ENCODE data around the gene ARRDC1. TPM values are rescaled to one million over a fixed set of nuclear protein-coding genes. Genes with fewer than 3 reads are reported as not detected.

Gene ARRDC1
- polyA plus RNA-seq, 1 of the 3 experiments (the other 2 are of a cell fraction), result 49.7 TPM

- Histone ChIP-seq H3K27ac (ENCODE audit: low read depth in 2 of 2, low read length in 1 of 2) (no peak overlapping the region), H3K79me2 (ENCODE audit: insufficient read depth) (peaks cover 100% of the 10 kb centered on the region), H3K9me2 (no peaks in the 10 kb centered on the region), H3K4me2 (no peak overlapping the region), H3K4me3 (ENCODE audit: low read depth in 2 of 2, low read length in 1 of 2) (no peak overlapping the region), H3K9me3 (no peaks in the 10 kb centered on the region), H3K36me3 (replicated peaks in 1 of 2; ENCODE audit: control insufficient read depth in 1 of 2, insufficient read depth in 2 of 2, low read length in 1 of 2) (no peaks in the 10 kb centered on the region), H4K20me1 (ENCODE audit: insufficient read depth) (peaks cover 86% of the 10 kb centered on the region), H2AFZ (ENCODE audit: low read depth) (no peak overlapping the region), H3K4me1 (ENCODE audit: control insufficient read depth in 1 of 2, insufficient read depth in 2 of 2, low read depth in 1 of 2, low read length in 1 of 2) (no peaks in the 10 kb centered on the region), H3K9ac (no peak overlapping the region), H3F3A (replicated peaks; ENCODE audit: insufficient read depth) (no peaks in the 10 kb centered on the region), H3K27me3 (ENCODE audit: insufficient read depth) (no peaks in the 10 kb centered on the region)
- DNase-seq, result no peak
- no peak for TF ChIP-seq NFIC (IDR thresholded peaks at IDR 0.05; ENCODE audit: borderline replicate concordance)
- TF ChIP-seq SIN3A (IDR thresholded peaks at IDR 0.05; ENCODE audit: borderline replicate concordance, low read depth, low read length), result no peak
- no peak for TF ChIP-seq POLR2AphosphoS5 (IDR thresholded peaks at IDR 0.05; ENCODE audit: low read depth, low read length)
- WGBS (ENCODE audit: low lambda C conversion rate), result 92% methylated on average over 5 of the region's 5 CpGs
- CTCF ChIA-PET, result interaction anchor here (0.8 kb wide), 1 partner anchor 25 kb away, joined by 3 read pairs; no protein-coding TSS in a partner anchor
- POLR2A ChIA-PET, result no interaction called here
These were observed 35.4 kb downstream of the ARRDC1 start for GRCh38 chr9:137640862-137641261.

- H2AFZ ChIP-seq (ENCODE audit: low read depth), result no peak overlapping the region
- DNase-seq, result no peak
- no peaks in the 10 kb centered on the region; a peak in 1 of 4 replicates for H3K4me1 ChIP-seq (ENCODE audit: control insufficient read depth in 1 of 2, insufficient read depth in 2 of 2, low read depth in 1 of 2, low read length in 1 of 2)
- TF ChIP-seq CTCF (IDR thresholded peaks at IDR 0.05), result no peak
- ChIA-PET CTCF (no interaction called here), POLR2A (no interaction called here)
- H3K9ac ChIP-seq, result no peak overlapping the region
- no peak overlapping the region for H3K4me2 ChIP-seq
- H3K79me2 ChIP-seq (ENCODE audit: insufficient read depth), result peaks cover 100% of the 10 kb centered on the region
- H4K20me1 ChIP-seq (ENCODE audit: insufficient read depth), result peaks cover 86% of the 10 kb centered on the region
- H3K36me3 ChIP-seq (replicated peaks in 1 of 2; ENCODE audit: control insufficient read depth in 1 of 2, insufficient read depth in 2 of 2, low read length in 1 of 2), result no peaks in the 10 kb centered on the region
- no peak overlapping the region for H3K4me3 ChIP-seq (ENCODE audit: low read depth in 2 of 2, low read length in 1 of 2)
- H3K27ac ChIP-seq (ENCODE audit: low read depth in 2 of 2, low read length in 1 of 2), result no peak overlapping the region
- H3K9me2 ChIP-seq, result no peaks in the 10 kb centered on the region
- no peaks in the 10 kb centered on the region for H3F3A ChIP-seq (replicated peaks; ENCODE audit: insufficient read depth)
- H3K9me3 ChIP-seq, result no peaks in the 10 kb centered on the region
- no peaks in the 10 kb centered on the region for H3K27me3 ChIP-seq (ENCODE audit: insufficient read depth)
- 96% methylated on average over 10 of the region's 10 CpGs for WGBS (ENCODE audit: low lambda C conversion rate)
These were observed 36.7 kb downstream of the ARRDC1 start for GRCh38 chr9:137642118-137642601.

- peaks cover 100% of the 10 kb centered on the region for H3K79me2 ChIP-seq (ENCODE audit: insufficient read depth)
- ChIA-PET CTCF (interaction anchor here (1.6 kb wide), 1 partner anchor 30 kb away, joined by 4 read pairs; no protein-coding TSS in a partner anchor), POLR2A (no interaction called here)
- H3K9me2 ChIP-seq, result no peaks in the 10 kb centered on the region
- H3K4me2 ChIP-seq, result no peak overlapping the region
- no peaks in the 10 kb centered on the region for H3K9me3 ChIP-seq
- no peak overlapping the region for H2AFZ ChIP-seq (ENCODE audit: low read depth)
- H3K9ac ChIP-seq, result no peak overlapping the region
- H3F3A ChIP-seq (replicated peaks; ENCODE audit: insufficient read depth), result no peaks in the 10 kb centered on the region
- no peak overlapping the region for H3K4me3 ChIP-seq (ENCODE audit: low read depth in 2 of 2, low read length in 1 of 2)
- TF ChIP-seq RAD21 (IDR thresholded peaks at IDR 0.05; ENCODE audit: low read length), result no peak
- no peak for TF ChIP-seq RXRA (IDR thresholded peaks at IDR 0.05; ENCODE audit: borderline replicate concordance, low read depth)
- no peak for TF ChIP-seq MEF2A (IDR thresholded peaks at IDR 0.05; ENCODE audit: borderline replicate concordance, low read depth)
- H3K27me3 ChIP-seq (ENCODE audit: insufficient read depth), result no peaks in the 10 kb centered on the region
- H3K27ac ChIP-seq (ENCODE audit: low read depth in 2 of 2, low read length in 1 of 2), result no peak overlapping the region
- H3K4me1 ChIP-seq (ENCODE audit: control insufficient read depth in 1 of 2, insufficient read depth in 2 of 2, low read depth in 1 of 2, low read length in 1 of 2), result no peaks in the 10 kb centered on the region; a peak in 1 of 4 replicates
- H3K36me3 ChIP-seq (replicated peaks in 1 of 2; ENCODE audit: control insufficient read depth in 1 of 2, insufficient read depth in 2 of 2, low read length in 1 of 2), result no peaks in the 10 kb centered on the region
- no peak for DNase-seq
- H4K20me1 ChIP-seq (ENCODE audit: insufficient read depth), result peaks cover 85% of the 10 kb centered on the region
- 99% methylated on average over 5 of the region's 5 CpGs for WGBS (ENCODE audit: low lambda C conversion rate)
These were observed 37.4 kb downstream of the ARRDC1 start for GRCh38 chr9:137642892-137643291.
